ENCODE results near the gene TKT.

DNA sequence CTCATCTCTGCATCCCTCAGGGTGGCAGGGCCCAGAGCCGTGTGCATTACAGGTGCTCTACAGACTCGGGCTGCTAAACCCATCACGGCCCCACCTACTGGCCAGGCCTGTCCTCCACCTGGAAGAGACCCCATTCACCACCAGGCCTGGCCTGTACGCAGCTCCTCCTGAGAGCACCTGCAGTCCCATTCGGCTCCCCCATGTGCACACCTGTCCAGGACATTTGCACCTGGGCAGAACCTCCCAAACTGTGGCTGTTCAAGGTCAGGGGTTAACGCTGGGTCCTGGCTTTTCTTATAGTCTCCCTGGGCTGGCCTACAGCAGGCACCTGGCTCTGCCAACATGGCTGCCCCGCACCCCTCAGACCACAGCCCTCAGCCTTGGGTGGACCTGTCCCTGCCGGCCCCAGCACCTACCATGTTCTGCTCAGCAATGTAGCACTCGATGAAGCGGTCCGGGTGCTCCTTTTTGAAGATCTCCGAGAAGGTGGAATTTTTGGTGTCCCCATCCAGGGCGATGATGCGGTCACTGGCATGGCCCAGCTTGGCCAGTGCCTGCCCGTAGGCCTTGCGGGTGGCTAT is 25.7 kb downstream of the TKT start:
- TF ChIP-seq, protein P1, sequence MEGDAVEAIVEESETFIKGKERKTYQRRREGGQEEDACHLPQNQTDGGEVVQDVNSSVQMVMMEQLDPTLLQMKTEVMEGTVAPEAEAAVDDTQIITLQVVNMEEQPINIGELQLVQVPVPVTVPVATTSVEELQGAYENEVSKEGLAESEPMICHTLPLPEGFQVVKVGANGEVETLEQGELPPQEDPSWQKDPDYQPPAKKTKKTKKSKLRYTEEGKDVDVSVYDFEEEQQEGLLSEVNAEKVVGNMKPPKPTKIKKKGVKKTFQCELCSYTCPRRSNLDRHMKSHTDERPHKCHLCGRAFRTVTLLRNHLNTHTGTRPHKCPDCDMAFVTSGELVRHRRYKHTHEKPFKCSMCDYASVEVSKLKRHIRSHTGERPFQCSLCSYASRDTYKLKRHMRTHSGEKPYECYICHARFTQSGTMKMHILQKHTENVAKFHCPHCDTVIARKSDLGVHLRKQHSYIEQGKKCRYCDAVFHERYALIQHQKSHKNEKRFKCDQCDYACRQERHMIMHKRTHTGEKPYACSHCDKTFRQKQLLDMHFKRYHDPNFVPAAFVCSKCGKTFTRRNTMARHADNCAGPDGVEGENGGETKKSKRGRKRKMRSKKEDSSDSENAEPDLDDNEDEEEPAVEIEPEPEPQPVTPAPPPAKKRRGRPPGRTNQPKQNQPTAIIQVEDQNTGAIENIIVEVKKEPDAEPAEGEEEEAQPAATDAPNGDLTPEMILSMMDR (conservative IDR thresholded peaks at IDR 0.05): no peak
- TF ChIP-seq ZFX (IDR thresholded peaks at IDR 0.05): no peak
